ENCODE measurements around the gene KDM4C. TPM values are rescaled to one million over a fixed set of nuclear protein-coding genes. Genes with fewer than 3 reads are reported as not detected.

KDM4C gene
- total and polyA plus RNA-seq, 2 of the 8 experiments (the other 6 are each of a cell fraction or from before 2014, with no cell fraction given): 13.0 to 26.1 TPM

DNA sequence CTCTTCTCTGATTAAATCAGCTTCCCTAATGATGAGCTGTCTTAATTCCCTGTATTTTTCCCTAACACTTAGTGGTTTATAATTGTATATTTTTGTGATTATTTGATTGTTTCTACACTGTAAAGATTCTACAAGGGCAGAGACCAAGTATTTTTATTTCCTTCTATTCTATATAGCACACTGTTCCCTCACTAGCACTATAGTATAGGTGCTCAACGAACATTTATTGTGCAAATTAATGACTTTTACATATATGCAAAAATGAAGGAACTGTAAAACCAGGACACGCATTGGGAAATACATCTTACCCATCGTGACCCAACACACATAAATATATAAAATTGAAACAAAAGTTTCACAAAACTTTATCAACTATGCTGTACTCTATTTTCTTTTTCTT, 7.6 kb downstream of the KDM4C start:
- CTCF ChIA-PET (ENCODE audit: partially characterized antibody): interaction anchor here (1.1 kb wide), 1 partner anchor 421 kb away, joined by 3 read pairs; no protein-coding TSS in a partner anchor
- TF ChIP-seq RFX5 (IDR thresholded peaks at IDR 0.05; ENCODE audit: borderline replicate concordance, low read depth, low read length) (no peak), SIX5 (IDR thresholded peaks at IDR 0.05; ENCODE audit: low read depth, low read length) (no peak), JUN (IDR thresholded peaks at IDR 0.05; ENCODE audit: low read depth, low read length) (no peak), EP300 (IDR thresholded peaks at IDR 0.05; ENCODE audit: borderline replicate concordance in 1 of 2, low read depth in 2 of 2, low read length in 2 of 2) (no peak), TBP (IDR thresholded peaks at IDR 0.05; ENCODE audit: low read depth, low read length) (no peak), CREB1 (IDR thresholded peaks at IDR 0.05) (no peak), PHF8 (conservative IDR thresholded peaks at IDR 0.05; ENCODE audit: low read depth, low read length) (no peak), ASH2L (IDR thresholded peaks at IDR 0.05; ENCODE audit: low read length) (no peak), EGR1 (IDR thresholded peaks at IDR 0.05; ENCODE audit: borderline replicate concordance, low read depth, low read length) (no peak), NRF1 (IDR thresholded peaks at IDR 0.05; ENCODE audit: low read depth, low read length) (no peak), CBX8 (IDR thresholded peaks at IDR 0.05; ENCODE audit: borderline replicate concordance, low read depth, low read length) (no peak), YY1 (IDR thresholded peaks at IDR 0.05; ENCODE audit: low read depth, low read length) (no peak)
- TF ChIP-seq, protein P1, sequence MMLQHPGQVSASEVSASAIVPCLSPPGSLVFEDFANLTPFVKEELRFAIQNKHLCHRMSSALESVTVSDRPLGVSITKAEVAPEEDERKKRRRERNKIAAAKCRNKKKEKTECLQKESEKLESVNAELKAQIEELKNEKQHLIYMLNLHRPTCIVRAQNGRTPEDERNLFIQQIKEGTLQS (IDR thresholded peaks at IDR 0.05; ENCODE audit: insufficient read depth, low read depth, low read length): no peak
- TF ChIP-seq, protein P2, sequence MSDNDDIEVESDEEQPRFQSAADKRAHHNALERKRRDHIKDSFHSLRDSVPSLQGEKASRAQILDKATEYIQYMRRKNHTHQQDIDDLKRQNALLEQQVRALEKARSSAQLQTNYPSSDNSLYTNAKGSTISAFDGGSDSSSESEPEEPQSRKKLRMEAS (IDR thresholded peaks at IDR 0.05): no peak

More for the DNA sequence above, 7.6 kb downstream of the KDM4C start:
- no peaks in the 10 kb centered on the region for H3K9me3 ChIP-seq (ENCODE audit: insufficient read depth in 2 of 2, low read depth in 1 of 2, low read length in 1 of 2)
- H3K27ac ChIP-seq (ENCODE audit: low read depth, low read length): no peak overlapping the region
- no peaks in the 10 kb centered on the region for H3K36me3 ChIP-seq (ENCODE audit: control insufficient read depth in 2 of 4, insufficient read depth in 4 of 4, low read length in 3 of 4)
- peak overlapping the region; percentile 43 for H2BK120ac ChIP-seq (replicated peaks; ENCODE audit: low read depth, low read length)
- H3K23me2 ChIP-seq (ENCODE audit: low read depth, low read length): no peaks in the 10 kb centered on the region
- H4K5ac ChIP-seq (ENCODE audit: insufficient read length, low read depth, low read length): no peak overlapping the region
- H2AK5ac ChIP-seq (ENCODE audit: low read depth, low read length): no peak overlapping the region
- H4K20me1 ChIP-seq (replicated peaks in 1 of 2; ENCODE audit: control insufficient read depth in 1 of 2, insufficient read depth in 2 of 2, low read length in 2 of 2): no peaks in the 10 kb centered on the region
- H3K79me1 ChIP-seq (ENCODE audit: low read depth, low read length): peaks cover 6% of the 10 kb centered on the region
- no peak overlapping the region for H2AFZ ChIP-seq (ENCODE audit: low read length)
- 10% methylated on average over 3 of the region's 3 CpGs; no CpG with 5 or more reads in 1 of the 2 experiments for WGBS, 2 experiments (ENCODE audit: extremely low coverage in 1 of 2, insufficient coverage in 1 of 2, insufficient read length in 1 of 2, insufficient replicate concordance in 2 of 2, low coverage in 1 of 2, low lambda C conversion rate in 2 of 2, missing lambda C conversion rate in 1 of 2)
- peak overlapping the region; percentile 45 to 49; a peak in 3 of 4 replicates for H3K4me2 ChIP-seq (ENCODE audit: insufficient read depth in 1 of 2, low read depth in 2 of 2, low read length in 2 of 2)
- H4K91ac ChIP-seq (replicated peaks; ENCODE audit: insufficient read length, low read length): no peak overlapping the region
- H3K79me2 ChIP-seq (ENCODE audit: control insufficient read depth in 1 of 2, insufficient read depth in 2 of 2, low read length in 2 of 2): peaks cover 7 to 94% of the 10 kb centered on the region in 2 experiments
- H2BK15ac ChIP-seq (ENCODE audit: low read length): no peak overlapping the region
- DNase-seq (ENCODE audit: low read depth in 1 of 2, low spot score in 2 of 2) (no peak), FAIRE-seq (no peak)
- H3K27me3 ChIP-seq (replicated peaks in 1 of 4; ENCODE audit: control insufficient read depth in 3 of 4, extremely low read depth in 1 of 4, insufficient read depth in 3 of 4, low read length in 3 of 4): no peaks in the 10 kb centered on the region
- H3K56ac ChIP-seq (replicated peaks; ENCODE audit: insufficient read length, low read depth, low read length): no peak overlapping the region
- no peak overlapping the region for H3K14ac ChIP-seq (ENCODE audit: insufficient read length)
- H3K23ac ChIP-seq (ENCODE audit: insufficient read length): no peak overlapping the region
- POLR2A ChIA-PET (ENCODE audit: partially characterized antibody): interaction anchor here (0.6 to 0.7 kb wide), 2 partner anchors 80 to 124 kb away, joined by 3 read pairs; no protein-coding TSS in a partner anchor
- no peak overlapping the region for H3K18ac ChIP-seq (ENCODE audit: extremely low read depth, low read length)
- no peak overlapping the region for H3K9ac ChIP-seq (replicated peaks in 1 of 4; ENCODE audit: extremely low read depth in 1 of 4, low read depth in 3 of 4, low read length in 3 of 4)
- H3K4me3 ChIP-seq (ENCODE audit: extremely low read depth in 1 of 4, insufficient read depth in 2 of 4, low read depth in 3 of 4, low read length in 4 of 4): peak overlapping the region in 1 of 4 experiments; percentile 29; a peak in 1 of 8 replicates
- 0 out of 2 replicates have a peak overlapping the region, but pooled peaks have one; percentile 88 for H2BK5ac ChIP-seq (ENCODE audit: low read depth, low read length)
- no peak overlapping the region for H3K4ac ChIP-seq (replicated peaks; ENCODE audit: insufficient read length, low read depth, low read length)
- no peak overlapping the region for H4K8ac ChIP-seq (ENCODE audit: extremely low read depth, insufficient read depth, low read length)
- H2BK12ac ChIP-seq (ENCODE audit: low read depth, low read length): no peak overlapping the region
- no peak overlapping the region for H2BK20ac ChIP-seq (ENCODE audit: low read length)
- peaks cover 1 to 20% (median 10%) of the 10 kb centered on the region in 4 experiments; a peak in 5 of 7 replicates for H3K4me1 ChIP-seq (replicated peaks in 1 of 4; ENCODE audit: control insufficient read depth in 3 of 4, insufficient read depth in 4 of 4, low read length in 3 of 4)

Data from H1 (cell line).